Iris pigment epithelial cell (primary cell): ENCODE results near the gene MILR1.

Source experiments
- DNase-seq: peaks from one replicate; pipeline ENCODE4 v3.0.0-alpha.2; 2011; ENCODE audit warnings: low read depth

MILR1 gene

DNA sequence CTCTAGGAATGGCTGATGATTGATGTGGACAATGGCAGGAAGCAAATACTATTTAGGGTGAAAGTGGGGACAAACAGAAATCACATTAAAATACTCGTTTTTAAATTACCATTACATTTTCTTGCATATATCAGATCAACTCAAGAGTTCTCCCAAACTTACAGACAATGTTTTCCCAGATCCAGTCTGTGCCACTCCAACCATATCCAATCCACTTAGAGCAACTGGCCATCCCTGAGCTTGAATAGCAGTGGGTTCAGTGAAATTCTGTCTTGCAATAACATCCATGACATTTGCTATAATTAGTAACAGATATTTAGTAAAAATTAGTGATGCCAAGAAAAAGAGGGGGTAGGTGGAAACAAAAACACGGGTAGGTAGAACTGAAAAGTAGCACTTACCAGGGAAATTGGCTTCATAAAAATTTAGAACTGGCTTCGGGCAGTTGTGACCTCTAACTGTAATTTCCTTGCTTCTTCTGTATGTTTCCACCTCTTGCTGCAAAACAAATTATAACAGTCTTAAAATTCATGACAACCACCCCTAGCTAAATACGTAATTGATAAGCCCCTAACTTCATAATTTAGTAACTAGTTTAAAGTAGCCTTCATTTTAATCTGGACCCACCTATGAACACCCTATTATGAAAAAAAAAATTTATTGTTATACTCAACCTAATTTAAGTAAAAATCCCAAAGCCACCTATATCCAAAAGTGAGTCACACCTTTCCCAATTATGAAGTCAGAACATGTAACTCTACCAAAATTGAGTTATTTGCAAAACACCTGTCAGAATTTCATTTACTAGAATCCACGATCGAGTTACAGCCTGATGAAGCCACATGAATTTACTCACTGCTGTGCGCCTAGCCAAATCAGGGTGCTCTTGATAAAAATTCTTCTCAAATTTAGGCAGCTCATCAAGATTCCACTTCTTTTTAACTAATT, 55.2 kb downstream of the MILR1 start:
- DNase-seq = no peak

DNA sequence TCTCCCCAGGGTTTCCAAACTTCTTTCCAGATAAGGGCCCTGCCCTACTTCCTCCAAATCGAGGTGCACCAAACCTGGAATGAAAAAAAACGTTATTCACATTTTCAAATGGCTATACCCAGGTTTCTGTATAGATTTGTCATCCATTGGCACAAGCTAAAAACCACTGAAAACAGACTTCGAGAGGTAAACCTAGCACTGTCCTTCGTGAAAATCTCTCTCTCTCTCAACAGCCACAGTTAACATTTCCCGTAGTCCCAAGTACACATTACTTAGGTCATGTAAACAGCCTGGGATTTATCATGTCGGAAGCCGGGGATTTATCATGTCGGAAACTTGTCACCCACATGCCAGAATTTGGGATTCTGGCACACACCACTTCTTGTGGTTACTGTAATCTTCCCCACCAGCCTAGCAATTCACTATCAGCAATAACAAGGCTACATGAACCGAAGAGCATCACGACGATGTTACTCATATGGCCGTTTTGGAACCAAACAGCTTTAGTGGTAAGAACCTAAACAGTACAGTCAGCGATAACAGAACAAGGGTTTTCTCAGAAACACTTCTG, 55.9 kb downstream of the MILR1 start:
- peak; percentile 65 for DNase-seq

DNA sequence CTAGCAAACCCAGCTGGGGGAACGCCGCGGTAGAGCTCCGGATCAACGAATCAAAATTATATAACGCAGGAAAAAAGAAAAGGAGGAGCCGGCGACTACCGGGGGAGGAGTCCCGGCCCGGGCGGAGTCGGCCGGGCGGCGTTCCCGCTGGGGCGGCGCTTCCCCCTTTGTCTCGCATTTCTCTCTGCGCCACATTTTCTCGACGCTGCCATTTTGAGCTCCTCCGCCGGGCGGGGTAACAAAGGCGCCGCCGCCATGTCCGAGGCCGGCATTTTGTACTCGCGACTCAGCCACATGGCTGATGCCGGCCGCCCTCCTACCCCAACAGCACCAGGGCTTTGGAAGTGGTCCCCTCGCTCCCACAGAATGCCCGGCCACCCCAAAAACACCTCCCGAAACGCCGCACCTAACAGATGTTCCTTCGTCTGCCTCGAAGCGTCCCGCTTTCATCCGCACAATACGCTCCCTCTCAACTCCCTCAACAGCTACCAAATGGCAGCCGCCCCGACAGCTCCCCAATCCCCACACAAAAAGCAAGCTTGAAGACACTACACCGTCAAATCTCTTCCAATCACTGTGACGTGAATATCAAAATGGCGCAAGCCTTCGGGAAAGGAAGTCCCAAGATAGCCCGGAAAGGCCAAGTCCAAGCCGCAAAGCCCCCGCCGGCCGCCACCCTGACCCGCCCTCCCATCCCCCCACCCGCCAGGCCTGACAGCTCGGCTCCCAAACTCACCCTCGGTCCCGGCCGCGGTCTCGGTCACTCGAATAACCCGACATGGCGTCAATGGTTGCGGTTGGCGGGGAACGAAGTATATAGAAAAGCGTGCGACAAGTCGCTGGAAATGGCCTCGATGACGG, 56.7 kb downstream of the MILR1 start:
- DNase-seq = peak; percentile 81

DNA sequence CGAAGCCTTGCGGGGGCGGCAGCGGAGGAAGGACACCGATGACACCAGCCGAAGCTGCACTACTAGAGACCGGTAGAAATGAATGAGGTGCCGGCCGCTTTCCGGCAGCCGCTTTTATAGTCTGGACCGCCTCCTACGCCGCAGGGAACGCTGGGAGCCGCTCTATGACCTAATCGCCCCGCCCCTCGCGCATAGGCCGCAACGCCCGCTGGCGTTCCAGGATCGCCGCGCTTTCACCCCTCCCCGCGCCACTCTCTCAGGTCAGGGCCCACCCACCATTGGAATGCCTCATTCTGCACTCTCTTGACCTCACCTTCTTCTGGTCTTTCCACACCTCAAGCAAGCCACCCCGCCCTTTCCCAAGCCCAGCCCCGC, 57.3 kb downstream of the MILR1 start, which contains the start of gene DDX5:
Gene DDX5, minus strand, starts transcription at position 89 of the 375 bp plus-strand sequence. CDS start 170 bp downstream, outside the sequence.
- no peak for DNase-seq

DNA sequence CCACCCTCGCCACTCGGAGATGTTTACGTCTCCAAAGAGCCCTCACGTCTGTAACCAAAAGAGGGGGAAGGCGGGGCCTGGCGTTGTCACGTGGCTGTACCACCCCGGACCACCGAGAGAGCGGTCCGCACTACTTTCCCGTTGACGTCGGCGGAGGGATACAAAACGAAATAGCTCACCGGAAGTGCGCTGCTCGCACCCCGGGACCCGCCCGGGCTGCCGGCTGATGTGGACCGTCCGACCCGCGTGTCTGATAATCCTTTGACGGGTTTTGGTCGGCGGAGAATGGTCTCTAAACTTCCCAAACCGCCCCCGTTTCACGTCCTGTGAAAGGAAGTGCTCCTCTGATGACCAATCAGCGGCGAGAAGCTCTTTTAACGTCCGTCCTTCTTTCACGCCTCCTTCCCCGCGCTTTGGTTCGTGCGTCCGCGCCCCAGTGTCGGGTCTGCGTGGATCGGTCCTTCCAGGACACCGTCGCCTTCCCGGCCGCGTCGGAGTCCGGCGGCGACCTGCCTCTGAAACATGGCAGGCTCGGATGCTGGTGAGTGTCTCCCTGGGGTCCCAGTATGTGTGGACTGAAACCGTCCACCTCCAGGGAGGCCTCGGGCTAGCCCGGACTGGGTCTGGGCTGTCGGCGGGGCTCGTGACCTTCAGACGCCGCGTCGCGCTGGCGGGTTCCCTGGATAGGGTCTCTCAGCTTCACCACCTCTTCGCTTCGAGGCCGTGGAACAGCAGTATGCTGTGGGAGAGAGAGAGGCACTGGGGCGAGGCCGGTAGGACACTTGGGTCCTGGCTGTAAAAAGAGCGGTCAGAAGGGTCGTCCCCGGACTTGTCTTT, 57.9 kb downstream of the MILR1 start, which contains the start of gene CEP95:
Gene CEP95, plus strand, starts transcription at position 402 of the 837 bp plus-strand sequence. Its CDS starts 121 bp downstream, at position 523.
- peak; percentile 98 for DNase-seq

DNA sequence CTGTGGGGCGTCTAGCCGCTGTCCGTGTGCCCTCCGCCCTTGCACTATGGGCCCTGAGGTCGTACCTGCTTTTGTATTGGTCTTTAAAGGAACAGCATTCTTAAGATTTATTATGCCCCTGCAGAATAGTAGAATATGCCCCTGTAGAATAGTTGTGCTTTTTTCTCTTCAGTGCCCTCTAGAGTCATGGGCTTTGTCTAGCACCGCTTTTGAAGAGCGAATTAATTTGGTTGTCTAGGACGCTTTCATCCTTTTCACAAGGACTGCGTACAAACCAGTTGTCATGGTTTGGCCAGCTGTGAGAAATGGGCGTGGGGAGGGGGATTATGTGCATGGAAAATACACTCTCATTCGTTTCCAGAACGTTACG, 58.5 kb downstream of the MILR1 start:
- peak; percentile 87 for DNase-seq

DNA sequence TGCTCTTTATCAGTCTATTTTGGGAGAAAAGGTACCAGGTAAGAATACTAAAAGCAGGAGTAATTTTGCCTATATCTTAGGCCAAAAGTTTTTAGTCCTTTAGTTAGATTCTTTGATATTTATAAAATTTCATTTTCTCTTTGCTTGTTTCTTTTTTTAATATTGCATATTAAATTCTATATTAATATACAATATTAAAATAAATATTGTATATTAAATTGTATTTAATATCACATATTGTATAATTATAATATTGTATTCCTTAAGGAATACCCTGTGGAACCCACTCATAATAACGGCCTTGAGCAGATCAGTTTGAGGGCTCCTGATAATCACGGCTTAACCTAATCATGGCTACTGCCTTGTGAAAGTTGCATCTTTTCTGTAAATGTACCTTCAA, 59.8 kb downstream of the MILR1 start:
- DNase-seq = no peak

DNA sequence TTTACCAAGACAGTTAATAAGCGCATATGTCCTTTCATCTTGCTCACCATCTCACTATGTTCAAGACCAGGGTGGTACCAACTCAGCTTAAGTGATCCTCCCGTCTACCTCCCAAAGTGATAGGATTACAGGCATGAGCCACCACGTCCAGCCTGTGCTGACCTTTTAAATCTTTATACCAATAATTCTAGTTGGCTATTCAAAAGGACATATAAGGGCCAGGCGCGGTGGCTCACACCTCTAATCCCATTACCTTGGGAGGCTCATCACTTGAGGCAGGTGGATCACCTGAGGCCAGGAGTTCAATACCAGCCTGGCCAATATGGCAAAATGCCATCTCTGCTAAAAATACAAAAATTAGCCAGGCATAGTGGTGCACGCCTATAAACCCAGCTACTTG, 60.3 kb downstream of the MILR1 start:
- DNase-seq = no peak

DNA sequence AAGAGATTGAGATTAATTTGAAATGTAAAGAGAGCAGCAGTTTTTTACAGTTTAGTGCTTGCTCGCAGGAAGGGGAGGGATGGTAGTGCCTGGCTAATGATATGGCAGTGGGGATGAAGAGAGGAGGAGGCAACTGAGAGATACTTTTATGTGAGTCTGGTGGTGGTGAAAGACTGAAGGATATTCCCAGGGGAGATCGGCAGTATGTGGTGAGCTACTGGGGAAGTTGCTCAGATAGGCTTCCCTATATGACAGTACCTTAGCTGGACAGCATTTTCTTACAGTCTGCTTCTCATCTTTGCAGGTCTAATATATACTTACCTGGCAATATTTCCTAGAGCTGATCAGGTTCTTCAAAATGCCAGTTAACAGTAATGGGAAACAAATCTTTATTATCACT, 66.5 kb downstream of the MILR1 start:
- no peak for DNase-seq

DNA sequence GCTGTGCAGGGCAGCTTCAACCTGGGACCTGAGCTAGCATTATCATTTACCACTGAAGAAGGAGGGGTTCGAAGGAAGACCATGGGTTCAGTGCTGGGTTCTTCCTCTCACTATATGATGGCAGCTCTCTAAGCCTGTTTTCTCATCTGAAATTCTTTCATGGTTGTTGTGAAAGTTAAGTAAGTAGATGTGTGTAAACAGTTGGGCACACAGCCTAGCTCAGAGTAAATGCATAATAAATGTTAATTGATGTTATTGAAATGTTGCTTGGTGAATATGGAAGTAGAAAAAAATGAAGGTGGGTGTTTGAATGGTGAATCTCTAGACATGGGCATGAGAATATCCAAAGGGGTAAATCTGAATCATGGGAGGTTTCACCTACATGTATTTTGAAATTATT, 66.9 kb downstream of the MILR1 start:
- DNase-seq = no peak
